H1 (cell line): ENCODE results near the gene CDKL4. TPM values are rescaled to one million over a fixed set of nuclear protein-coding genes. Genes with fewer than 3 reads are reported as not detected.

Experiments used
- KDM1A ChIP-seq: fragments of 200-600, 300-600 bp; sonication (generic); IDR thresholded peaks from 2 replicates; pipeline ENCODE4 v1.7.1; 2016; ENCODE audit warnings: mild to moderate bottlenecking, low read length, borderline replicate concordance
- NANOG ChIP-seq: IDR thresholded peaks from 2 replicates; pipeline ENCODE4 v1.6.1; 2011; ENCODE audit warnings: low read length, low read depth, mild to moderate bottlenecking, inconsistent platforms; ENCODE audit not compliant: insufficient read depth, poor library complexity, severe bottlenecking
- RNF2 ChIP-seq: fragments of 200-900, 300-1000 bp; sonication (generic); IDR thresholded peaks from 2 replicates; pipeline ENCODE4 v1.7.1; 2016; ENCODE audit warnings: borderline replicate concordance, low read depth, mild to moderate bottlenecking, antibody characterized with exemption, low read length; ENCODE audit not compliant: poor library complexity, severe bottlenecking; ENCODE audit errors: missing control alignments
- polyA plus RNA-seq, 7 experiments: library from polyadenylated mRNA; depleted of rRNA in 3 of 7; stranded (reverse) in 5 of 7; unstranded in 2 of 7; fragments of >200 nt in 5 of 7; fragments of 200-250 nt in 2 of 7; gene quantifications; 1 replicate in 5 of 7; 2 replicates in 1 of 7; 4 replicates in 1 of 7; pipeline versions ENCODE4 v1.2.1 to v1.2.3, GENCODE V29; 2011 to 2013; ENCODE audit warnings: missing spikeins in 2 of 7, mixed read lengths in 2 of 7
- small RNA-seq: library from polyadenylated mRNA; stranded (forward); fragments of <200 nt; extraction: miRNeasy Mini kit (QIAGEN cat#:217004); gene quantifications from one replicate; pipeline ENCODE3, GENCODE V24; 2013; ENCODE audit not compliant: insufficient read depth
- total RNA-seq: library from RNA; stranded (reverse); fragmentation: NEBNext Ultra II Directional; extraction: Animal tissue kit (Norgen Biotek cat#: 25700); gene quantifications from 2 replicates; pipeline ENCODE4 v1.2.1, GENCODE V29; 2021

The CDKL4 gene
- total and polyA plus RNA-seq, 2 of the 8 experiments (the other 6 are each of a cell fraction or from before 2014, with no cell fraction given), result not detected

DNA sequence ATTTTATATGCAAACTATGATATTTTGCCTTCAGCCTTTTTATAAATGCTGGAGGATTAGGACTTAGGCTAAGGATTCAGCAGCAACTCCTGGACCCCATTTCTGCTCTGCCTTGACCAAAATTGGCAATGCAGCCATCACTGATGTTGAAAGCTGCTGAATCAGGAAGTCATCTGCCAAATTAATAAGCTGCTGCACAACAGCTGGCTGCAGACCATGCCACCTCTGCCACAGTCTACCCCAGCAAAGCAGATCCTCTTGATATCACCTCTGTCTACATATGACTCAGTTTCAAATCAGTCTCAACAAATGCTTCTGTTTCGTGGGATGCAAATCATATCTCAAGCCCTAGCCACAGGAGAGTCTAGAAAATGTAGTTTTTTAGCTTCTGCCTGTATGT, 115.8 kb downstream of the CDKL4 start (continued):
- TF ChIP-seq NANOG (no peak), KDM1A (no peak), RNF2 (no peak)

Small RNA genes lying within 50 kb of the gene (small RNA-seq; reads per million reads assigned to genes)
- not detected for gene RF00019
- gene RF00272, result not detected

Other genes starting within 250 kb of the CDKL4 start
- gene SOS1, start 122.9 kb downstream of the CDKL4 start, total RNA-seq, result 27.0 and 31.6 TPM in 2 replicates
- gene SOS1, start 122.9 kb downstream of the CDKL4 start, polyA plus RNA-seq (2011; rRNA removed), result 13.1 and 25.7 TPM in 2 replicates
- 63.0 and 70.8 TPM in 2 replicates for gene MAP4K3, start 193.3 kb upstream of the CDKL4 start, total RNA-seq
- 6.5 and 11.4 TPM in 2 replicates for gene MAP4K3, start 193.3 kb upstream of the CDKL4 start, polyA plus RNA-seq (2011; rRNA removed)